B cell (primary cell): ENCODE data around the gene FZR1.

Source experiments
- EZH2 ChIP-seq: IDR thresholded peaks from 2 replicates; pipeline ENCODE4 v1.6.1; 2012; ENCODE audit warnings: borderline replicate concordance, low read depth, mild to moderate bottlenecking, moderate library complexity, low read length; ENCODE audit not compliant: insufficient read depth, poor library complexity, severe bottlenecking
- TF ChIP-seq, protein P1 (sequence below): fragments of 200-600 bp; IDR thresholded peaks from one replicate; pipeline ENCODE4 v1.8.0; 2022; ENCODE audit warnings: antibody characterized with exemption, mild to moderate bottlenecking

DNA sequence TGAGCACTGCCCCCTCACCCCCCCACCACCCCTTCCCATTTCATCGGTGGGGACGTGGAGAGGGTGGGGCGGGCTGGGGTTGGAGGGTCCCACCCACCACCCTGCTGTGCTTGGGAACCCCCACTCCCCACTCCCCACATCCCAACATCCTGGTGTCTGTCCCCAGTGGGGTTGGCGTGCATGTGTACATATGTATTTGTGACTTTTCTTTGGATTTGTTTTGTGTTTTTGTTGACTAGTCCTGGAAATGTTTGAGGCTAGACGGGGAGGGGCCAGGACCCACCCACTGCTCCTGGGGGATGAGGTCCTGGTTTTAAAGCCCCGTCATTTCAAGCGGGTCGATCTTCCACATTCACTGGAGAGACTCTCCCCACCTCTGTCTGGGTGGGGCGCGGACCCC, 29.9 kb downstream of the FZR1 start:
- TF ChIP-seq EZH2, result no peak
- TF ChIP-seq, protein P1, sequence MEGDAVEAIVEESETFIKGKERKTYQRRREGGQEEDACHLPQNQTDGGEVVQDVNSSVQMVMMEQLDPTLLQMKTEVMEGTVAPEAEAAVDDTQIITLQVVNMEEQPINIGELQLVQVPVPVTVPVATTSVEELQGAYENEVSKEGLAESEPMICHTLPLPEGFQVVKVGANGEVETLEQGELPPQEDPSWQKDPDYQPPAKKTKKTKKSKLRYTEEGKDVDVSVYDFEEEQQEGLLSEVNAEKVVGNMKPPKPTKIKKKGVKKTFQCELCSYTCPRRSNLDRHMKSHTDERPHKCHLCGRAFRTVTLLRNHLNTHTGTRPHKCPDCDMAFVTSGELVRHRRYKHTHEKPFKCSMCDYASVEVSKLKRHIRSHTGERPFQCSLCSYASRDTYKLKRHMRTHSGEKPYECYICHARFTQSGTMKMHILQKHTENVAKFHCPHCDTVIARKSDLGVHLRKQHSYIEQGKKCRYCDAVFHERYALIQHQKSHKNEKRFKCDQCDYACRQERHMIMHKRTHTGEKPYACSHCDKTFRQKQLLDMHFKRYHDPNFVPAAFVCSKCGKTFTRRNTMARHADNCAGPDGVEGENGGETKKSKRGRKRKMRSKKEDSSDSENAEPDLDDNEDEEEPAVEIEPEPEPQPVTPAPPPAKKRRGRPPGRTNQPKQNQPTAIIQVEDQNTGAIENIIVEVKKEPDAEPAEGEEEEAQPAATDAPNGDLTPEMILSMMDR, result no peak
